Suprapubic skin (tissue), 4 donors: ENCODE results near the gene RASA2.

ENCODE experiments used
- CTCF ChIP-seq, 2 donors: fragments of 200-600 bp in 1 of 2; fragments of 450-650 bp in 1 of 2; sonication (generic) in 1 of 2; IDR thresholded peaks; one replicate each; pipeline ENCODE4 v1.5.1; 2016 to 2019; ENCODE audit warnings: antibody characterized with exemption in 2 of 2, mild to moderate bottlenecking in 1 of 2, moderate library complexity in 1 of 2
- EP300 ChIP-seq: sonication (generic); formaldehyde crosslinking; IDR thresholded peaks from one replicate; pipeline ENCODE4 v1.6.1; 2017; ENCODE audit warnings: antibody characterized with exemption
- POLR2A ChIP-seq, 2 donors: fragments of 450-650 bp; IDR thresholded peaks; one replicate each; pipeline ENCODE4 v1.6.1; 2017; ENCODE audit warnings: antibody characterized with exemption in 2 of 2, mild to moderate bottlenecking in 2 of 2, moderate library complexity in 2 of 2
- POLR2AphosphoS5 ChIP-seq, 3 donors: sonication (generic); formaldehyde crosslinking; IDR thresholded peaks; one replicate each; pipeline ENCODE4 v1.6.1; 2017; ENCODE audit warnings: antibody characterized with exemption in 3 of 3

GRCh38 chr3:141605883-141606282, 119.1 kb downstream of the RASA2 start:
- no peak for TF ChIP-seq CTCF (IDR thresholded peaks at IDR 0.05)
- no peak for TF ChIP-seq EP300
- no peak for TF ChIP-seq POLR2A (IDR thresholded peaks at IDR 0.05)
- no peak for TF ChIP-seq POLR2AphosphoS5 (IDR thresholded peaks at IDR 0.05)
